ENCODE results near the gene HHIPL1. TPM values are rescaled to one million over a fixed set of nuclear protein-coding genes. Genes with fewer than 3 reads are reported as not detected.
"Not testable (repeated sequence)": the region's sequence is repeated elsewhere in the genome, so short reads cannot be mapped to it uniquely, and the experiment has no call there.

Gene HHIPL1
- total RNA-seq, 1 donor from 2014 or later: 0.79 TPM

GRCh38 chr14:99634443-99634842 is 10.5 kb upstream of the HHIPL1 start:
- no peak for DNase-seq (ENCODE audit: low read depth in 2 of 2)

GRCh38 chr14:99635116-99635515 is 9.8 kb upstream of the HHIPL1 start:
- no peak for DNase-seq (ENCODE audit: low read depth in 2 of 2)

GRCh38 chr14:99636487-99636886 is 8.4 kb upstream of the HHIPL1 start:
- no peak for DNase-seq (ENCODE audit: low read depth in 2 of 2)

GRCh38 chr14:99637624-99638023 is 7.3 kb upstream of the HHIPL1 start:
- DNase-seq (ENCODE audit: low read depth in 2 of 2): no peak

GRCh38 chr14:99642771-99643170 is 2.2 kb upstream of the HHIPL1 start:
- DNase-seq (ENCODE audit: low read depth in 2 of 2): not testable (repeated sequence)

GRCh38 chr14:99643343-99643742 is 1.6 kb upstream of the HHIPL1 start:
- no peak for DNase-seq (ENCODE audit: low read depth in 2 of 2)

- no peak for DNase-seq (ENCODE audit: low read depth in 2 of 2)
These were observed 818 bp upstream of the HHIPL1 start for GRCh38 chr14:99644035-99644587.

- no peak for DNase-seq (ENCODE audit: low read depth in 2 of 2)
These were observed 896 bp downstream of the HHIPL1 start for GRCh38 chr14:99645545-99646505.

- DNase-seq (ENCODE audit: low read depth in 2 of 2): no peak
These were observed 2.5 kb downstream of the HHIPL1 start for GRCh38 chr14:99647411-99647810.

GRCh38 chr14:99648027-99648784 is 3.3 kb downstream of the HHIPL1 start:
- DNase-seq (ENCODE audit: low read depth in 2 of 2): no peak

GRCh38 chr14:99649219-99649618 is 4.3 kb downstream of the HHIPL1 start:
- DNase-seq (ENCODE audit: low read depth in 2 of 2): no peak

- no peak for DNase-seq (ENCODE audit: low read depth in 2 of 2)
These were observed 4.7 kb downstream of the HHIPL1 start for GRCh38 chr14:99649643-99650042.

- no peak for DNase-seq (ENCODE audit: low read depth in 2 of 2)
These were observed 5.3 kb downstream of the HHIPL1 start for GRCh38 chr14:99650189-99650588.

GRCh38 chr14:99651953-99652746 is 7.2 kb downstream of the HHIPL1 start:
- no peak for DNase-seq (ENCODE audit: low read depth in 2 of 2)

- peak in 1 of 2 donors; percentile 55 for DNase-seq (ENCODE audit: low read depth in 2 of 2)
These were observed 9.5 kb downstream of the HHIPL1 start for GRCh38 chr14:99654235-99654985.

GRCh38 chr14:99655521-99655920 is 10.6 kb downstream of the HHIPL1 start:
- DNase-seq (ENCODE audit: low read depth in 2 of 2): no peak

GRCh38 chr14:99656171-99656570 is 11.2 kb downstream of the HHIPL1 start:
- no peak for DNase-seq (ENCODE audit: low read depth in 2 of 2)

GRCh38 chr14:99657645-99658155 is 12.8 kb downstream of the HHIPL1 start:
- no peak for DNase-seq (ENCODE audit: low read depth in 2 of 2)

GRCh38 chr14:99658218-99658845 is 13.4 kb downstream of the HHIPL1 start:
- no peak for DNase-seq (ENCODE audit: low read depth in 2 of 2)

GRCh38 chr14:99659333-99659741 is 14.4 kb downstream of the HHIPL1 start:
- no peak for DNase-seq (ENCODE audit: low read depth in 2 of 2)
